NCI-H146 (cell line): ENCODE results near the gene INPP4A.

Experiments used
- DNase-seq: peaks from one replicate; lab custom pipeline; 2025; lab: John Stamatoyannopoulos, UW

Gene INPP4A

GRCh38 chr2:98436734-98437133 lies 7.9 kb upstream of the INPP4A start:
- DNase-seq: no peak

DNA sequence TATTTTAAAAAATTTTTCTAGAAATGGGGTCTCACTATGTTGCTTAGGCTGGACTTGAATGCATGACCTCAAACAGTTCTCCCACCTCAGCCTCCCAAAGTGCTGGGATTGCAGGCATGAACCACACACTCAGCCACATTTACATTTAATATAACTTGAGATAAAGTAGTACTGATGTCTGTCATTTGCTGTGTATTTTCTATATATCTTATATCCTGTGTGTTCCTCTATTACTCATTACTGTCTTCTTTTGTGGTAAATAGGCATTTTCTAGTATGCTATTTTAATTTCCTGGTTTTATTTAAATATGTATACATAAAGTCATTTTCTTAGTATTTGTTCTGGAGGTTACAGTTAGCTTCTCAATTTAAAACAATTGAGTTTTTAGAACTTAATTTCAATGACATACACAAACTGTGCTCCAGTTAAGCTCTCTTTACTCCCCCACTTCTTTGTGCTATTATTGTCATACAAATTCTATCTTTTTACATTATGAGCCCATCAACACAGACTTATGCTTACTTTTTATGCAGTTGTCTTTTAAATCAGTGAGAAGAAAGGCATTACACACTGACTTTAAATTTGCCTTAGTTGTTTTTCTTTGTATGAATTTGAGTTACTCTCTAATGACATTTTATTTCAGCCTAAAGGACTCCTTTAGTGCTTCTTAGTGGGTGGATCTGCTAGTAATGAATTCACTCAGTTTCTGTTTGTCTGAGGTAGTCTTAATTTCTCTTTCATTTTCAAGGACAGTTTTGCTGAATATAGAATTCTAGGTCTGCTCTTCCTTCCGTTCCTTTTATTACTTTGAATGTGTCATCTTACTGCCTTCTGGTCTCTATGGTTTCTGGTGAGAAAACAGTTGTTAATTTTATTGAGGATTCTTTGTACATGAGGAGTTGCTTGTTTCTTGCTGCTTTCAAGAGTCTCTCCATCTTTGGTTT lies 6.2 kb upstream of the INPP4A start:
- no peak for DNase-seq

GRCh38 chr2:98441706-98442450 lies 2.8 kb upstream of the INPP4A start:
- no peak for DNase-seq

DNA sequence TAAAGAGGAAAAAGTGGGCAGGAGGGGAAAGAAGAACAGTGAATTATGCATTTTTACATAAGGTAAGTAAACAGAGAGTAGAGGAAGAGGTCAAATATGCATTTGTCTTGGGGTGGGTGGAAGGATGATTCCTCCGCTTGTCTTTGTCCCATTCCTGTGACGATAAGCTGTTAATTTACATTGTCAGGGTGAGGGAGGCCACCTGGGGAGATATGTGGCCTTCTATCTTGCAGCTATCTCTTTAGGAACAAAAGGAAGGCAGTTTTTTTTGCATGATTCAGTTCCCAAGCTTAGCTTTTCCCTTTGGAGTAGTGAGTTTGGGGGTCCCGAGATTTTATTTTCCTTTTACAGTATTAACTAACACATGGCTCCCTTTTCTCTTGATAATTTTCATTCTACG lies 2.2 kb upstream of the INPP4A start:
- DNase-seq: peak; percentile 25

DNA sequence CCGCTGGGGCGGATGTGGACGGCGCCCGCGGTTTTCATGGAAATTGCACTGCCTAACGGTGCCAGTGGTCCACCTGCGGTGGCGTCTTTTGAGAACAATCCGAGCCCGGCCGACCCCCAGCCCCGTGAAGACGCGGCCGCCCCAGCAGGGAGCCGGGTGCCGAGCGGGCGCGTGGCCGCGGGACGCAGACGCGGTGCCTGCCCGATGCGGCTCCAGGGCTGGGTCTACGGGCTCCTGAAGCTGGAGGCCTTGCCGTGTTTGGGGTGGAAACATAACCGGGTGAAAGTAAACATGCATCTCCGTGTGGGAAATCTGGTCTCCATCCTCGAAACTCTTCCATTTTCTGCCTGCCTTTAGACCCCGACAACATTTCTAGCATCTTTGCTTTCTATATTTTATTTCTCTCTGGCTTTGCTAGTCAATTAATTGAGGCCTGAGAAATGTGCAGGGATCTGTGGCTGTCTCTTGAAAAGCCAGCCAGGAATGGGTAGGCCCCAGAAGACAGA lies 572 bp downstream of the INPP4A start:
- no peak for DNase-seq

DNA sequence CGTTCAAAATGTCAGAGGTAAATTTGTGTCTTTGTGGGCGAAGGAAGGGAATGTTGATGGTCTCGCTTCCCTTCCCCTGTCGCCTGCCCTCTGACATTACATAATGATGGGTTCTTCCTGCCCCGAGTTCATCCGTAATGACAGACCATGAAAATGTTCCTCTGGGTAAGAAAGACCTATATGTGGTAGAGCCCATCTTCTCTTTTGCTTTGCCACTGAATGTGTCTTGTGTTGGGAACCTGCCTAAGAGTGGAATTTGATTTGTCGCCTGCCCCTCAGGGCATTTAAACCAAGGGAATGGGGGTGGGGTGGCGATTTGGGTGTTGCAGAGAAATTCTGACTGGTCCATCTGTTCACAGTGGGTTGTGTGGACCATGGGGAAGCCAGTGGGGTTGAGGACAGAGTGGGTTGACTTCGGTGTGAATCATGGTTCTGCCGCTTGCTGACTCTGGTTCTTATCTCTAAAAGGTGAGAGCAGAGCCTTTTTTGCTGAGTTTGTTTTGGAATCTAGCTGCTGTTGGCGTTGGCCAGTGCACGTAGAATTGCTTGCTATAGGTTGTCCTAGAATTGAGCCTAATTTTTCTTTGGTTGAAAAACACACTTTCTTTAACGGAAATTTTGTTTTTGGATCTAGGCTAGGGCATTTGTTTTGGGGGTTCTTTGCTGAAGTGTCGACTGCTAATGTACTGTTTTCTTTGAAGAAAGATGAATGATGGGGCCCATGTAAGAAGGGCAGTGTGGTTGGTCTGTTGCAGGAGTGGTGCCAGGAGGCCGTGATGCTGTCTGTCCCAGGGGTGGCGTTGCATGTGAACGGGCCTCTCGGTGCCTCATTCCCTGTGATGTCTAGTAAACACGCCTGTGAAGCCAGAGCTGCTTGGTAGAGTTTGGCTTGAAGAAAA lies 1.3 kb downstream of the INPP4A start:
- peak; percentile 26 for DNase-seq

- DNase-seq: no peak
Observed at GRCh38 chr2:98446850-98447249, 2.2 kb downstream of the INPP4A start.

- DNase-seq: no peak
Observed at GRCh38 chr2:98448441-98449145, 3.9 kb downstream of the INPP4A start.

DNA sequence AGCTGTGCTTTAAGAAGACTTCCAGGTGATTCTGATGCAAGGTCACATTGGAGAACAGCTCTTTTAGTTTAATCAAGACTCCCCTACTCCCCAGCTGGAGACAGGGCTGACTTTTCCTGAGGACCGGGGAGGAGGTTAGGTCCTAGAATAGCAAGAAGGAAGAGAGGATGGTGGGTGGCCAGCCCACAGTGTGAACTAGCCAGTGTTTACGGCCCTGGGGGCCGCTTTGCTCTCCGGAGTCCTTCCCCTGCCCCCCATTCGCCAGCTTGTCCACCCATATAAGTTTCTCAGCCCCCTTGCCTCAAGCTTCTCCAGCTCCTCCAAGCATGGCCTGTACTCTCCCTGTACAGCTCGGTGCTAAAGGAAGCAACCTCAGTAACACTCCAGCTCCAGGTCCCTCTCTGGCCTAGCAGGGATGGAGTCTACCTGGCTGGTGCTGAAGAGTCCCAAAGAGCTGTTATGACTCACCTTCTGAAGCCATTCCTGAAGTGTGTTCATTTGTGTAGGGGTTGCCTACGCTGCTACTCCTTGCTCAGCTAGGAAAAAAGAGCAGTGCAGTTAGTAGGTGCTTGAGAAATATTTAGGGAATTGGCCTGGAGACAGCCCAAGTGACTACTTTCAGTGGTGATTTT lies 7.9 kb downstream of the INPP4A start:
- no peak for DNase-seq

DNA sequence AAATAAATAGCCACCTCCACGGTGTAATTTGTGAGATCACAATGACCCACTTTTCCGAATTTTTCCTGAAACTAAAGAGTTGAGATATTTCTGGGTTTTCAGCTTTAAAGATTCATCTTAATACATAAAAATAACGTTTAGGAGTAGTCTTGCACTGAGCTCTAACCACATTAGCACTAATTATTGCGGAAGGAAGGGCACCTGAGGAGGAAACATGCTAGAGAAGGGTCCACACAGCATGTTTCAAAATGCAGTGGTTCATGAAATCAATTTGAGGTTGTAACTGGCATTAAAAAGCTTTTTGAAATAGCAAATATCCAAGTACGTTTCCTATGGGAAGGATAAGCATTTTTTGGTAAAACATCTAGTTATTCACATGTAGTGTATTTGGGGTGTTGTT lies 8.4 kb downstream of the INPP4A start:
- DNase-seq: no peak

DNA sequence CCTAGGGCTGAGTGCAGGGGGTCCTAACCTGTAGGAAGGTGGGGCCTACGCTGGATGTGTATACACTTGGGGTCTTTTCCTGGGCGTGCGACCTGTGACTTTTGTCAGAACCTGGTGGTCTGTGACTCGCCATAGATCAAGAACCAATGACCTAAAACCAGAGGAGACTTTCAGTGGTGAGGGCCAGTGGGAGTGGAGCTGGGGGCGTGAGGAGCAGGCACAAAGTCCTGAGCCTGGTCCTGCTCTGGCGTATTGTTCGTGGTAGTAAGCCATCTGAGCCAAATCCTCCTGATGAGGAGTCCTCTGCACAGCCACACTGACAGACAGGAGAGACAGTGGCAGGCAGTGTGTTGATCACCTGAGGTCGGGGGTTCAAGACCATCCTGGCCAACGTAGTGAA lies 8.9 kb downstream of the INPP4A start:
- no peak for DNase-seq

DNA sequence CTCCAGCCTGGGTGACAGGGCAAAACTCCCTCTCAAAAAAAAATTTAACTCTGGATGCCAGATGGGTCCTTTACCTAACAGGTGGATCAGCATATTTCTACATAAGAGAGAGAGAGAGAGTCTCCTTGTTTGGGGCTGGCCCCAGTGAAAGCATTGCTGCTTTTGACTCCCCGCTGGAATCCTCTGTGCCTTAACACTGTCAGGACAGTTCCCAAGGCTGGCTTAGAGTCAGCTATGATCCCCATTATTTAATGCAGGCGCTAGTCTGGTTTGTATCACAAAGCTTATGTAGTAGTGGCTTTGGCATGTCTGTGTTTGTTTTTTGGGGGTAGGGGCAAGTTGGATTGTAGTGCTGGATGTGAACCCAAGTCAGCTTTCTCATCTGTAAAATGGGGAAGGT lies 9.4 kb downstream of the INPP4A start:
- no peak for DNase-seq

GRCh38 chr2:98454500-98455235 lies 10.0 kb downstream of the INPP4A start:
- DNase-seq: no peak

DNA sequence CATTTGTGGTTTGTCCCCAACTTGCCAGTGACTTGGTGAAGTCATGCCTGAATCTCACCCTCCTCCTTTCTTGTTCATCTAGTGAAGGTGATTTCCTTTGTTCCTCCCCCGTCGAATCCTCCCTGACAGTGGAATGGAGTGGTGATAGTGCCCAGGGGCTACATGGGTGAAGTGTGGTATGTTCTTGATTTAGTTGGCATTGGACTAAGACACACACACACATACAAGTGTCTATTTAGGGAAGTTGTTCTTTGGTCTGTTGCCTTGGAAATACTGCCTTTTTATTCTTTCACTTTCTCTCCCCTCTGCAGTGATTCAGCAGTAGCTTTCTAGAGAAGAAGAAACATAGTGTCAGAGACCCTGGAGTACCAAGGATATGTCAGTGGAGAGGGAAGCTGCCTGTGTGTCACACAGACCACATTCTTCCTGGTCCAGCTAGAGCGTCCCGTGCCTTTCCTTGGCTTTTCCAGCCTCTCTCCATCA lies 10.9 kb downstream of the INPP4A start:
- no peak for DNase-seq

- no peak for DNase-seq
Observed at GRCh38 chr2:98457045-98457696, 12.5 kb downstream of the INPP4A start.

DNA sequence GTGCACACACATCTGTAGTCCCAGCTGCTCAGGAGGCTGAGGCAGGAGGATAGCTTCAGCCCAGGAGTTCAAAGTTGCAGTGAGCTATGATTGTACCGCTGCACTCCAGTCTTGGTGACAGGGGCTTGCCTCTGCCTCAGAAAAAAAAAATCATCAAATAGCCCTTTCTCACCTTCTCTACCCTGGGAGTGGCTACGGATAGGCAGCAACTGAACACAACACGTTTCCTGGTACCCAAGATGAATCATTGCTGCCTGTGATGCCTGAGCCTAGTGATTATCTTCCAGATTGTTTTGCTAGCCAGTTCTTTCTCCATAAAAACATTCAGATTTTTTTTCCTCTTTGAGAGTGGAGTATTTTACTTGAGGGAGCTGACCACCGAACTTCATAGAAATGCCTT lies 13.5 kb downstream of the INPP4A start:
- no peak for DNase-seq

DNA sequence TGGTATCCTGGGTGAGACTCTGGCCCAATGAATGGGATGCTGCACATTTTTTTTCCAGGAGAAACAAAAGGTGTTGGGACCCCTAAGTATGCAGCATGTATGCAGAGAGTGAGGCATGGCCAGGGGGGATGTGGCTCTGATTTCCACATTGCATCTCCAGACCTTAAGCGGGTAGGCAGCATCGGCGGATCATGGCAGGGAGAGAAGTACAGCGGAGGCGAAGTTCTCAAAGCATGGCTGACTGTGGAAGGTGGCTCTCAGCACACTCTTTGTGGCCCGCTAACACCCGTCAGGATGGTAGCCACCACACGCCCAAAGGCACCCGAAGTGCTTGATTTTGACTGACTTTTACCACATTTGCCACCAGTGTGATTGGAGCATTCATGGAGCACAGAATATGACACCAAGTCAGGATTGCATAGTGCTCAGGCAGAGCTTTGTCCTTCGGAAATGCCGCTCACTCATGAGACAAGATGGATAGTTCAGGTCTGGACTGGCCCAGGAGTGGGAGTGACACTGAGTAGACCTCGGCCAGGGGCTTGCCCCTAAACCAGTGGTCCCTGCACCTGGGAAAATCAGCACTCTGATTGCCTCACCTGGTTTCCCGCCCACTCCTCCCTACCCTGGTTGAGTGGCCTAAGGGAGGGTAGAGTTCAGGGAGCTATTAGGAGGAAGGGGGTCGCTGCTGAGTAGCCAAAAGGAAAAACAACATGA lies 14.2 kb downstream of the INPP4A start:
- no peak for DNase-seq

- no peak for DNase-seq
Observed at GRCh38 chr2:98459496-98460175, 15.0 kb downstream of the INPP4A start.
